Measurements from ENCODE around the gene KLF13.

Gene KLF13

GRCh38 chr15:31326156-31326874, at the start of gene KLF13:
TSS of gene KLF13 (plus strand) at chr15:31326835. CDS start at chr15:31327213, 378 bp downstream.
- peak; percentile 97 for DNase-seq (ENCODE audit: low read depth)

GRCh38 chr15:31277335-31278060, 49.1 kb upstream of the KLF13 start:
- no peak for DNase-seq (ENCODE audit: low read depth)

- DNase-seq (ENCODE audit: low read depth) = no peak
These were observed 48.6 kb upstream of the KLF13 start for GRCh38 chr15:31278061-31278445.

- no peak for DNase-seq (ENCODE audit: low read depth)
These were observed 48.0 kb upstream of the KLF13 start for GRCh38 chr15:31278544-31279220.

GRCh38 chr15:31279221-31280045, 47.2 kb upstream of the KLF13 start:
- DNase-seq (ENCODE audit: low read depth) = no peak

- DNase-seq (ENCODE audit: low read depth) = no peak
These were observed 46.4 kb upstream of the KLF13 start for GRCh38 chr15:31280046-31280830.

GRCh38 chr15:31280831-31281216, 45.8 kb upstream of the KLF13 start:
- DNase-seq (ENCODE audit: low read depth) = no peak

GRCh38 chr15:31283043-31283442, 43.6 kb upstream of the KLF13 start:
- no peak for DNase-seq (ENCODE audit: low read depth)

GRCh38 chr15:31285772-31286261, 40.8 kb upstream of the KLF13 start:
- DNase-seq (ENCODE audit: low read depth) = no peak

- DNase-seq (ENCODE audit: low read depth) = no peak
These were observed 35.5 kb upstream of the KLF13 start for GRCh38 chr15:31291048-31291578.

GRCh38 chr15:31292391-31293015, 34.1 kb upstream of the KLF13 start:
- peak; percentile 16 for DNase-seq (ENCODE audit: low read depth)

GRCh38 chr15:31293655-31294054, 33.0 kb upstream of the KLF13 start:
- DNase-seq (ENCODE audit: low read depth) = no peak

GRCh38 chr15:31294067-31294466, 32.6 kb upstream of the KLF13 start:
- no peak for DNase-seq (ENCODE audit: low read depth)

- DNase-seq (ENCODE audit: low read depth) = no peak
These were observed 31.0 kb upstream of the KLF13 start for GRCh38 chr15:31295658-31296057.

- no peak for DNase-seq (ENCODE audit: low read depth)
These were observed 30.4 kb upstream of the KLF13 start for GRCh38 chr15:31296219-31296645.

GRCh38 chr15:31296646-31297574, 29.7 kb upstream of the KLF13 start:
- no peak for DNase-seq (ENCODE audit: low read depth)

GRCh38 chr15:31297575-31298456, 28.8 kb upstream of the KLF13 start:
- DNase-seq (ENCODE audit: low read depth) = no peak

- DNase-seq (ENCODE audit: low read depth) = no peak
These were observed 27.9 kb upstream of the KLF13 start for GRCh38 chr15:31298707-31299172.
